Panc1 (cell line): ENCODE results near the gene USP28.

Source experiments
- POLR2AphosphoS5 ChIP-seq: IDR thresholded peaks from 2 replicates; pipeline ENCODE4 v1.6.1; 2012; ENCODE audit warnings: mild to moderate bottlenecking, low read depth, low read length, moderate library complexity
- SIN3A ChIP-seq: IDR thresholded peaks from 2 replicates; pipeline ENCODE4 v1.6.1; 2012; ENCODE audit warnings: low read depth, mild to moderate bottlenecking, low read length, moderate library complexity, borderline replicate concordance; ENCODE audit not compliant: insufficient read depth
- TCF7L2 ChIP-seq: IDR thresholded peaks from 2 replicates; pipeline ENCODE4 v1.6.1; 2011; ENCODE audit warnings: mild to moderate bottlenecking, low read depth, low read length, inconsistent platforms
- TF ChIP-seq, protein P1 (sequence below): fragments of 450-650 bp; IDR thresholded peaks from 2 replicates; pipeline ENCODE4 v1.5.1; 2017; ENCODE audit warnings: mild to moderate bottlenecking
- TF ChIP-seq, protein P2 (sequence below), 2 experiments: IDR thresholded peaks; 2 replicates each; pipeline ENCODE4 v1.6.1; 2011 to 2012; ENCODE audit warnings: low read depth in 2 of 2, control low read depth in 1 of 2, low read length in 1 of 2, mild to moderate bottlenecking in 1 of 2, moderate library complexity in 1 of 2; ENCODE audit not compliant: insufficient read depth in 1 of 2

DNA sequence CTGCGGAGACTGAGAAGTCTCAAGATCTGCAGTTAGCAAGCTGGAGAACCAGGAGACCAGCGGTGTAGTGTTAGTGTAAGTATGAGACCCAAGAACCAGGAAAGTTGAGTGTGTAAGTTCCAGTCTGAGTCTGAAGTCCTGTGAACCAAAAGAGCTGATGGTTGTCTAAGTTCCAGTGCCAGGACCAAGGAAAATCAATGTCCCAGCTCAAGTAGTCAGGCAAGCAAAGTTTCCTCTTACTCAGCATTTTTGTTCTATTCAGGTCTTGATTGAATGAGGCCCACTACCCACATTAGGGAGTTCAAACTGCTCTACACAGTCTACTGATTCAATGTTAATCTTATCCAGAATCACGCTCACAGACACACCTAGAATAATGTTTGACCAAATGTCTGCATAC lies 11.0 kb downstream of the USP28 start:
- TF ChIP-seq, protein P1, sequence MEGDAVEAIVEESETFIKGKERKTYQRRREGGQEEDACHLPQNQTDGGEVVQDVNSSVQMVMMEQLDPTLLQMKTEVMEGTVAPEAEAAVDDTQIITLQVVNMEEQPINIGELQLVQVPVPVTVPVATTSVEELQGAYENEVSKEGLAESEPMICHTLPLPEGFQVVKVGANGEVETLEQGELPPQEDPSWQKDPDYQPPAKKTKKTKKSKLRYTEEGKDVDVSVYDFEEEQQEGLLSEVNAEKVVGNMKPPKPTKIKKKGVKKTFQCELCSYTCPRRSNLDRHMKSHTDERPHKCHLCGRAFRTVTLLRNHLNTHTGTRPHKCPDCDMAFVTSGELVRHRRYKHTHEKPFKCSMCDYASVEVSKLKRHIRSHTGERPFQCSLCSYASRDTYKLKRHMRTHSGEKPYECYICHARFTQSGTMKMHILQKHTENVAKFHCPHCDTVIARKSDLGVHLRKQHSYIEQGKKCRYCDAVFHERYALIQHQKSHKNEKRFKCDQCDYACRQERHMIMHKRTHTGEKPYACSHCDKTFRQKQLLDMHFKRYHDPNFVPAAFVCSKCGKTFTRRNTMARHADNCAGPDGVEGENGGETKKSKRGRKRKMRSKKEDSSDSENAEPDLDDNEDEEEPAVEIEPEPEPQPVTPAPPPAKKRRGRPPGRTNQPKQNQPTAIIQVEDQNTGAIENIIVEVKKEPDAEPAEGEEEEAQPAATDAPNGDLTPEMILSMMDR = no peak
- TF ChIP-seq POLR2AphosphoS5 = no peak
- TF ChIP-seq TCF7L2 = no peak
- TF ChIP-seq, protein P2, sequence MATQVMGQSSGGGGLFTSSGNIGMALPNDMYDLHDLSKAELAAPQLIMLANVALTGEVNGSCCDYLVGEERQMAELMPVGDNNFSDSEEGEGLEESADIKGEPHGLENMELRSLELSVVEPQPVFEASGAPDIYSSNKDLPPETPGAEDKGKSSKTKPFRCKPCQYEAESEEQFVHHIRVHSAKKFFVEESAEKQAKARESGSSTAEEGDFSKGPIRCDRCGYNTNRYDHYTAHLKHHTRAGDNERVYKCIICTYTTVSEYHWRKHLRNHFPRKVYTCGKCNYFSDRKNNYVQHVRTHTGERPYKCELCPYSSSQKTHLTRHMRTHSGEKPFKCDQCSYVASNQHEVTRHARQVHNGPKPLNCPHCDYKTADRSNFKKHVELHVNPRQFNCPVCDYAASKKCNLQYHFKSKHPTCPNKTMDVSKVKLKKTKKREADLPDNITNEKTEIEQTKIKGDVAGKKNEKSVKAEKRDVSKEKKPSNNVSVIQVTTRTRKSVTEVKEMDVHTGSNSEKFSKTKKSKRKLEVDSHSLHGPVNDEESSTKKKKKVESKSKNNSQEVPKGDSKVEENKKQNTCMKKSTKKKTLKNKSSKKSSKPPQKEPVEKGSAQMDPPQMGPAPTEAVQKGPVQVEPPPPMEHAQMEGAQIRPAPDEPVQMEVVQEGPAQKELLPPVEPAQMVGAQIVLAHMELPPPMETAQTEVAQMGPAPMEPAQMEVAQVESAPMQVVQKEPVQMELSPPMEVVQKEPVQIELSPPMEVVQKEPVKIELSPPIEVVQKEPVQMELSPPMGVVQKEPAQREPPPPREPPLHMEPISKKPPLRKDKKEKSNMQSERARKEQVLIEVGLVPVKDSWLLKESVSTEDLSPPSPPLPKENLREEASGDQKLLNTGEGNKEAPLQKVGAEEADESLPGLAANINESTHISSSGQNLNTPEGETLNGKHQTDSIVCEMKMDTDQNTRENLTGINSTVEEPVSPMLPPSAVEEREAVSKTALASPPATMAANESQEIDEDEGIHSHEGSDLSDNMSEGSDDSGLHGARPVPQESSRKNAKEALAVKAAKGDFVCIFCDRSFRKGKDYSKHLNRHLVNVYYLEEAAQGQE (IDR thresholded peaks at IDR 0.05; ENCODE audit: insufficient read depth in 1 of 2, low read depth in 2 of 2, low read length in 1 of 2) = no peak
- no peak for TF ChIP-seq SIN3A
